ENCODE results near the gene PIWIL1. TPM values are rescaled to one million over a fixed set of nuclear protein-coding genes. Genes with fewer than 3 reads are reported as not detected.

Gene PIWIL1
- polyA plus RNA-seq, 1 of the 3 experiments (the other 2 are of a cell fraction) = 0.05 TPM

DNA sequence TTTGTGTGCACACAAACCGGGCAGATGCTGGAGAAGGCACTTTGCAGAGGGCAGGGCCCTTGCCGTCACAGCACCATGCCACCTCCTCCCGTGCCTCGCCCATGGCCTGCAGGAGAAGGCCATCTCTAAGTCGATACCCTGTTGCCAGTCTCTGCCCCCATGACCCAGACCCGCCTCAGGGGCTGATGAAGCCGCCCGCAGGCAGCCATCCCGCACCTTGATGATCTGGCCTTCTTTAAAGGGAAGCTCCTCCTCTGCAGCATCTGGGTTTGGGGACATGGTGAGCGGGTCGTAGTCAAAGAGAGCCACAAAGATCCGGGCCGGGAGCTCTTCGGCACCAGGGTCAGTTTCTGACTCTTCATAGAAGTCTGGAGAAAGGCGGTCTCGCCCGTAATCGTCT is 76.2 kb downstream of the PIWIL1 start (continued):
- TF ChIP-seq CTCF (IDR thresholded peaks at IDR 0.05) (no peak), RCOR1 (IDR thresholded peaks at IDR 0.05; ENCODE audit: low read length) (no peak), MAX (IDR thresholded peaks at IDR 0.05; ENCODE audit: low read depth) (no peak), FOSL2 (IDR thresholded peaks at IDR 0.05; ENCODE audit: borderline replicate concordance, low read depth) (no peak), MXI1 (IDR thresholded peaks at IDR 0.05; ENCODE audit: low read depth, low read length) (no peak)
- TF ChIP-seq, protein P1, sequence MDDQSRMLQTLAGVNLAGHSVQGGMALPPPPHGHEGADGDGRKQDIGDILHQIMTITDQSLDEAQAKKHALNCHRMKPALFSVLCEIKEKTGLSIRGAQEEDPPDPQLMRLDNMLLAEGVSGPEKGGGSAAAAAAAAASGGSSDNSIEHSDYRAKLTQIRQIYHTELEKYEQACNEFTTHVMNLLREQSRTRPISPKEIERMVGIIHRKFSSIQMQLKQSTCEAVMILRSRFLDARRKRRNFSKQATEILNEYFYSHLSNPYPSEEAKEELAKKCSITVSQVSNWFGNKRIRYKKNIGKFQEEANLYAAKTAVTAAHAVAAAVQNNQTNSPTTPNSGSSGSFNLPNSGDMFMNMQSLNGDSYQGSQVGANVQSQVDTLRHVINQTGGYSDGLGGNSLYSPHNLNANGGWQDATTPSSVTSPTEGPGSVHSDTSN (IDR thresholded peaks at IDR 0.05) = no peak

GRCh38 chr12:130414381-130414780 is 76.7 kb downstream of the PIWIL1 start:
- no peak overlapping the region for H2AFZ ChIP-seq (ENCODE audit: low read depth)
- H3F3A ChIP-seq (replicated peaks; ENCODE audit: insufficient read depth) = no peaks in the 10 kb centered on the region
- no peaks in the 10 kb centered on the region for H4K20me1 ChIP-seq (ENCODE audit: insufficient read depth)
- no peaks in the 10 kb centered on the region for H3K27me3 ChIP-seq (ENCODE audit: insufficient read depth)
- H3K4me2 ChIP-seq = no peak overlapping the region
- WGBS (ENCODE audit: low lambda C conversion rate) = 42% methylated on average over 4 of the region's 7 CpGs
- H3K27ac ChIP-seq (ENCODE audit: low read depth in 2 of 2, low read length in 1 of 2) = no peak overlapping the region
- no peak for DNase-seq
- H3K9me2 ChIP-seq = no peaks in the 10 kb centered on the region
- no peaks in the 10 kb centered on the region for H3K9me3 ChIP-seq
- ChIA-PET POLR2A (no interaction called here), CTCF (interaction anchor here (1.0 to 1.7 kb wide), 2 partner anchors 78 to 333 kb away, joined by 6 read pairs; no protein-coding TSS in a partner anchor)
- H3K9ac ChIP-seq = no peak overlapping the region
- no peaks in the 10 kb centered on the region for H3K79me2 ChIP-seq (ENCODE audit: insufficient read depth)
- H3K36me3 ChIP-seq (replicated peaks in 1 of 2; ENCODE audit: control insufficient read depth in 1 of 2, insufficient read depth in 2 of 2, low read length in 1 of 2) = peaks cover 0 to 11% of the 10 kb centered on the region in 2 experiments
- H3K4me3 ChIP-seq (ENCODE audit: low read depth in 2 of 2, low read length in 1 of 2) = no peak overlapping the region
- H3K4me1 ChIP-seq (ENCODE audit: control insufficient read depth in 1 of 2, insufficient read depth in 2 of 2, low read depth in 1 of 2, low read length in 1 of 2) = no peaks in the 10 kb centered on the region
- TF ChIP-seq RXRA (IDR thresholded peaks at IDR 0.05; ENCODE audit: borderline replicate concordance, low read depth) = no peak
- no peak for TF ChIP-seq RFX5 (IDR thresholded peaks at IDR 0.05; ENCODE audit: low read length)
- TF ChIP-seq RAD21 (IDR thresholded peaks at IDR 0.05; ENCODE audit: low read length) = no peak
- TF ChIP-seq CHD2 (IDR thresholded peaks at IDR 0.05; ENCODE audit: low read length, partially characterized antibody) = no peak
- no peak for TF ChIP-seq NRF1 (IDR thresholded peaks at IDR 0.05; ENCODE audit: low read depth, low read length)
- TF ChIP-seq, protein P2, sequence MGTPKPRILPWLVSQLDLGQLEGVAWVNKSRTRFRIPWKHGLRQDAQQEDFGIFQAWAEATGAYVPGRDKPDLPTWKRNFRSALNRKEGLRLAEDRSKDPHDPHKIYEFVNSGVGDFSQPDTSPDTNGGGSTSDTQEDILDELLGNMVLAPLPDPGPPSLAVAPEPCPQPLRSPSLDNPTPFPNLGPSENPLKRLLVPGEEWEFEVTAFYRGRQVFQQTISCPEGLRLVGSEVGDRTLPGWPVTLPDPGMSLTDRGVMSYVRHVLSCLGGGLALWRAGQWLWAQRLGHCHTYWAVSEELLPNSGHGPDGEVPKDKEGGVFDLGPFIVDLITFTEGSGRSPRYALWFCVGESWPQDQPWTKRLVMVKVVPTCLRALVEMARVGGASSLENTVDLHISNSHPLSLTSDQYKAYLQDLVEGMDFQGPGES (IDR thresholded peaks at IDR 0.05; ENCODE audit: low read depth, low read length) = no peak
- no peak for TF ChIP-seq JUND (IDR thresholded peaks at IDR 0.05)
- TF ChIP-seq, protein P1 (IDR thresholded peaks at IDR 0.05) = no peak
